OCI-LY1 (cell line): Measurements from ENCODE around the gene RAMP3.

ENCODE experiments used
- CTCF ChIP-seq: fragments of 200-600 bp; sonication (generic), shearing (Covaris generic); IDR thresholded peaks from 2 replicates; pipeline ENCODE4 v1.5.1; 2017; ENCODE audit warnings: mild to moderate bottlenecking, antibody characterized with exemption, low read length, moderate library complexity, mixed read lengths
- EZH2 ChIP-seq: fragments of 200-600 bp; sonication (generic), shearing (Covaris generic); IDR thresholded peaks from 2 replicates; pipeline ENCODE4 v1.8.0; 2017; ENCODE audit warnings: borderline replicate concordance, mixed run types, mild to moderate bottlenecking, antibody characterized with exemption, low read length, moderate library complexity, mixed read lengths

GRCh38 chr7:45133352-45133751, 24.2 kb upstream of the RAMP3 start:
- TF ChIP-seq CTCF (no peak), EZH2 (no peak)
